ENCODE results near the gene FILIP1L. TPM values are rescaled to one million over a fixed set of nuclear protein-coding genes. Genes with fewer than 3 reads are reported as not detected.

FILIP1L gene
- total and polyA plus RNA-seq, 2 of the 8 experiments (the other 6 are each of a cell fraction or from before 2014, with no cell fraction given), result 0.06 to 0.09 TPM

DNA sequence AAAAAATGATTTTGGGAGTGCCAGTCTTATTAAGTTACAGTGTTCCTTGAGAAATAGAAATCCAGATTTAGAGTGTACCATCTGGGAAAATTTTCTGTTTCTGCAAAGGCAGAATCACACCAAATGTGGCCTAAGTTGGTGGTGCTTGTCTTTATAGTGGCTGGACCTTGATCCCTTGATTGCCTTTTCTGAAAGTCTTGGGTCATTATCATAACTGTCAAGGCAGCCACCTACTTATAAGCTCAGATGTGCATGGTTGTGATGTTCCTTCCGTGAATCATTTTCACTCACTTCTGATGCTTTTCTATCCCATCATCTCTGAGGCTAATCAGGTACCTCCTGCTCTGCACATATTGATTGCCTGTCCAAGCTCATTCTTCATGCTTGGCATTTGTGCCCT lies 276.6 kb downstream of the FILIP1L start (continued):
- TF ChIP-seq, protein P1, sequence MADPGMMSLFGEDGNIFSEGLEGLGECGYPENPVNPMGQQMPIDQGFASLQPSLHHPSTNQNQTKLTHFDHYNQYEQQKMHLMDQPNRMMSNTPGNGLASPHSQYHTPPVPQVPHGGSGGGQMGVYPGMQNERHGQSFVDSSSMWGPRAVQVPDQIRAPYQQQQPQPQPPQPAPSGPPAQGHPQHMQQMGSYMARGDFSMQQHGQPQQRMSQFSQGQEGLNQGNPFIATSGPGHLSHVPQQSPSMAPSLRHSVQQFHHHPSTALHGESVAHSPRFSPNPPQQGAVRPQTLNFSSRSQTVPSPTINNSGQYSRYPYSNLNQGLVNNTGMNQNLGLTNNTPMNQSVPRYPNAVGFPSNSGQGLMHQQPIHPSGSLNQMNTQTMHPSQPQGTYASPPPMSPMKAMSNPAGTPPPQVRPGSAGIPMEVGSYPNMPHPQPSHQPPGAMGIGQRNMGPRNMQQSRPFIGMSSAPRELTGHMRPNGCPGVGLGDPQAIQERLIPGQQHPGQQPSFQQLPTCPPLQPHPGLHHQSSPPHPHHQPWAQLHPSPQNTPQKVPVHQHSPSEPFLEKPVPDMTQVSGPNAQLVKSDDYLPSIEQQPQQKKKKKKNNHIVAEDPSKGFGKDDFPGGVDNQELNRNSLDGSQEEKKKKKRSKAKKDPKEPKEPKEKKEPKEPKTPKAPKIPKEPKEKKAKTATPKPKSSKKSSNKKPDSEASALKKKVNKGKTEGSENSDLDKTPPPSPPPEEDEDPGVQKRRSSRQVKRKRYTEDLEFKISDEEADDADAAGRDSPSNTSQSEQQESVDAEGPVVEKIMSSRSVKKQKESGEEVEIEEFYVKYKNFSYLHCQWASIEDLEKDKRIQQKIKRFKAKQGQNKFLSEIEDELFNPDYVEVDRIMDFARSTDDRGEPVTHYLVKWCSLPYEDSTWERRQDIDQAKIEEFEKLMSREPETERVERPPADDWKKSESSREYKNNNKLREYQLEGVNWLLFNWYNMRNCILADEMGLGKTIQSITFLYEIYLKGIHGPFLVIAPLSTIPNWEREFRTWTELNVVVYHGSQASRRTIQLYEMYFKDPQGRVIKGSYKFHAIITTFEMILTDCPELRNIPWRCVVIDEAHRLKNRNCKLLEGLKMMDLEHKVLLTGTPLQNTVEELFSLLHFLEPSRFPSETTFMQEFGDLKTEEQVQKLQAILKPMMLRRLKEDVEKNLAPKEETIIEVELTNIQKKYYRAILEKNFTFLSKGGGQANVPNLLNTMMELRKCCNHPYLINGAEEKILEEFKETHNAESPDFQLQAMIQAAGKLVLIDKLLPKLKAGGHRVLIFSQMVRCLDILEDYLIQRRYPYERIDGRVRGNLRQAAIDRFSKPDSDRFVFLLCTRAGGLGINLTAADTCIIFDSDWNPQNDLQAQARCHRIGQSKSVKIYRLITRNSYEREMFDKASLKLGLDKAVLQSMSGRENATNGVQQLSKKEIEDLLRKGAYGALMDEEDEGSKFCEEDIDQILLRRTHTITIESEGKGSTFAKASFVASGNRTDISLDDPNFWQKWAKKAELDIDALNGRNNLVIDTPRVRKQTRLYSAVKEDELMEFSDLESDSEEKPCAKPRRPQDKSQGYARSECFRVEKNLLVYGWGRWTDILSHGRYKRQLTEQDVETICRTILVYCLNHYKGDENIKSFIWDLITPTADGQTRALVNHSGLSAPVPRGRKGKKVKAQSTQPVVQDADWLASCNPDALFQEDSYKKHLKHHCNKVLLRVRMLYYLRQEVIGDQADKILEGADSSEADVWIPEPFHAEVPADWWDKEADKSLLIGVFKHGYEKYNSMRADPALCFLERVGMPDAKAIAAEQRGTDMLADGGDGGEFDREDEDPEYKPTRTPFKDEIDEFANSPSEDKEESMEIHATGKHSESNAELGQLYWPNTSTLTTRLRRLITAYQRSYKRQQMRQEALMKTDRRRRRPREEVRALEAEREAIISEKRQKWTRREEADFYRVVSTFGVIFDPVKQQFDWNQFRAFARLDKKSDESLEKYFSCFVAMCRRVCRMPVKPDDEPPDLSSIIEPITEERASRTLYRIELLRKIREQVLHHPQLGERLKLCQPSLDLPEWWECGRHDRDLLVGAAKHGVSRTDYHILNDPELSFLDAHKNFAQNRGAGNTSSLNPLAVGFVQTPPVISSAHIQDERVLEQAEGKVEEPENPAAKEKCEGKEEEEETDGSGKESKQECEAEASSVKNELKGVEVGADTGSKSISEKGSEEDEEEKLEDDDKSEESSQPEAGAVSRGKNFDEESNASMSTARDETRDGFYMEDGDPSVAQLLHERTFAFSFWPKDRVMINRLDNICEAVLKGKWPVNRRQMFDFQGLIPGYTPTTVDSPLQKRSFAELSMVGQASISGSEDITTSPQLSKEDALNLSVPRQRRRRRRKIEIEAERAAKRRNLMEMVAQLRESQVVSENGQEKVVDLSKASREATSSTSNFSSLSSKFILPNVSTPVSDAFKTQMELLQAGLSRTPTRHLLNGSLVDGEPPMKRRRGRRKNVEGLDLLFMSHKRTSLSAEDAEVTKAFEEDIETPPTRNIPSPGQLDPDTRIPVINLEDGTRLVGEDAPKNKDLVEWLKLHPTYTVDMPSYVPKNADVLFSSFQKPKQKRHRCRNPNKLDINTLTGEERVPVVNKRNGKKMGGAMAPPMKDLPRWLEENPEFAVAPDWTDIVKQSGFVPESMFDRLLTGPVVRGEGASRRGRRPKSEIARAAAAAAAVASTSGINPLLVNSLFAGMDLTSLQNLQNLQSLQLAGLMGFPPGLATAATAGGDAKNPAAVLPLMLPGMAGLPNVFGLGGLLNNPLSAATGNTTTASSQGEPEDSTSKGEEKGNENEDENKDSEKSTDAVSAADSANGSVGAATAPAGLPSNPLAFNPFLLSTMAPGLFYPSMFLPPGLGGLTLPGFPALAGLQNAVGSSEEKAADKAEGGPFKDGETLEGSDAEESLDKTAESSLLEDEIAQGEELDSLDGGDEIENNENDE (IDR thresholded peaks at IDR 0.05; ENCODE audit: insufficient replicate concordance, low read length), result no peak
- TF ChIP-seq PHF8 (conservative IDR thresholded peaks at IDR 0.05; ENCODE audit: low read depth, low read length) (no peak), SUZ12 (IDR thresholded peaks at IDR 0.05; ENCODE audit: low read length) (no peak), YY1 (IDR thresholded peaks at IDR 0.05; ENCODE audit: low read depth, low read length) (no peak)

Measured in H1 (cell line).